Stimulated activated CD8-positive, alpha-beta memory T cell treated with anti-CD3 and anti-CD28 coated beads, Interleukin-4, amount 100 ng/mL, for 4 hours (primary cell): ENCODE data around the gene SPECC1L.

Experiments used
- DNase-seq, 2 donors: peaks; one replicate each; pipeline ENCODE4 v3.0.0-alpha.2; 2020; ENCODE audit warnings: low read depth in 2 of 2, low spot score in 1 of 2

The SPECC1L gene

GRCh38 chr22:24465975-24466374, 195.3 kb downstream of the SPECC1L start:
- DNase-seq: no peak

- no peak for DNase-seq
Observed at GRCh38 chr22:24466716-24467328, 196.2 kb downstream of the SPECC1L start.

GRCh38 chr22:24467340-24467739, 196.7 kb downstream of the SPECC1L start:
- no peak for DNase-seq
